ENCODE results near the gene LYAR.
"Not testable (repeated sequence)": the region's sequence is repeated elsewhere in the genome, so short reads cannot be mapped to it uniquely, and the experiment has no call there.

LYAR gene

DNA sequence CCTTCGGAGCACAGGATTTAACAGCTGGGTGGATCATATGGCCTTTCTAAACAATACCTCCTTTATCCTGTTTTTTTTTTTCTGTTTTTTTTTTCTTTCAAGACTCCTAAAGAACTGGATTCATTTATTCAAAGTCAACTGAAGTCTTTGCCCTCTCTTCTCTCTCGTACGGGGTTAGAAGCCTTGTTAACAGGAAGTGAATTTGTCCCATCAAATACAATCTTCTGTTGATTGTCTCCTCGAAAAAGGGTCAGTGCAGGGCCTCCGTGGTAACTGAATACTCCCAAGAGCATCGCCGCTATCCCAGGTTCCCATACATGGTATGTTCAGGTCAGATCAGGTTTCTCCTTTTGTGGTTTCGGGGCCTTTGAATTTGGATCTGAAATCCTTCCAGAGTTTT, 40.1 kb downstream of the LYAR start:
- DNase-seq (ENCODE audit: low read depth) = no peak
- no peak for TF ChIP-seq CTCF (IDR thresholded peaks at IDR 0.05; ENCODE audit: low read length, missing control alignments)
- no peak overlapping the region for H3K4me3 ChIP-seq (replicated peaks; ENCODE audit: low read depth, low read length)

GRCh38 chr4:4249342-4249741, 40.6 kb downstream of the LYAR start:
- not testable (repeated sequence) for H3K4me3 ChIP-seq (replicated peaks; ENCODE audit: low read depth, low read length); DNase-seq (ENCODE audit: low read depth)

DNA sequence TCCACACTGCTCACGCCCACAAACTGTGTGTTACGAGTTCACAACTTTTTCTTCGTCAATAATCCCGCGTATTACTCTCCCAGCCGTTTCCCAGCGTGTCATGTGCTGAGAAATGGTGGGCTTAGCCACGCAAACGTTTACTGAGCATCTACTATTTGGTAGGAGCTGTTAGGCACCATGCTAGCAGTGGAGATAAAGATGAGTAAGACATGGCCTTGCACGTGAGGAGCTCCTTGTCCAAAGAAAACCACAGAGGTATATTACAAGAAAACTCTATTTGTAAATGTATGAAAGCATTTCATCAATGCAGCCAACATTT, 41.1 kb downstream of the LYAR start:
- DNase-seq (ENCODE audit: low read depth) = no peak
- H3K4me3 ChIP-seq (replicated peaks; ENCODE audit: low read depth, low read length) = peak overlapping the region; percentile 93
- no peak for TF ChIP-seq CTCF (IDR thresholded peaks at IDR 0.05; ENCODE audit: low read length, missing control alignments)

GRCh38 chr4:4248029-4248884, 41.7 kb downstream of the LYAR start, which contains the start of gene TMEM128:
Gene TMEM128, minus strand, starts transcription at chr4:4248223. Its CDS starts 21 bp downstream, at chr4:4248202.
- DNase-seq (ENCODE audit: low read depth) = peak; percentile 96
- TF ChIP-seq CTCF (IDR thresholded peaks at IDR 0.05; ENCODE audit: low read length, missing control alignments) = peak; percentile 29
- H3K4me3 ChIP-seq (replicated peaks; ENCODE audit: low read depth, low read length) = peak within 1 kb of the TSS; percentile 93

- DNase-seq (ENCODE audit: low read depth) = no peak
- peak overlapping the region; percentile 93 for H3K4me3 ChIP-seq (replicated peaks; ENCODE audit: low read depth, low read length)
Measured at GRCh38 chr4:4247696-4248028, 42.3 kb downstream of the LYAR start.

DNA sequence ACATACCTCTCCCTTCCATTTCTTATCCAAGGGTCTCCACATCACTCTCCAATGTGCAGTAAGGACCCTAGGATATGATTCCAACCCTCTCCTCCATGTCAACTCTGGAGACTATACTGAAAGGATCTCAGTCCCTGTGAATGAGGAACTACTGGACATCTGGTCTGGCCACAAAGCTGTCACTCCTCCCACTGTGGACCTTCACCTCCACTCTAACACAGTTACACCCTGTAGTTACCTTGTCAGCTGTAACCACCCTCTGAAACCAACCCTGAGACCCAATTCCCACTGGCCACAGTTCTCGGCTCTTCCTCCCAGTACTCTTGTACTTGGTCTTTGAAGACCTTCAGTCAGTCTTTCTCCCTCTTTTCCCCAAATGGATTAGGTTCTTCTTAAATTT, 44.8 kb downstream of the LYAR start:
- TF ChIP-seq CTCF (IDR thresholded peaks at IDR 0.05; ENCODE audit: low read length, missing control alignments) = no peak
- DNase-seq (ENCODE audit: low read depth) = no peak
- H3K4me3 ChIP-seq (replicated peaks; ENCODE audit: low read depth, low read length) = no peak overlapping the region

More at GRCh38 chr4:4247696-4248028, 42.3 kb downstream of the LYAR start:
- TF ChIP-seq CTCF (IDR thresholded peaks at IDR 0.05; ENCODE audit: low read length, missing control alignments) = no peak

- H3K4me3 ChIP-seq (replicated peaks; ENCODE audit: low read depth, low read length); DNase-seq (ENCODE audit: low read depth): not testable (repeated sequence)
Measured at GRCh38 chr4:4239551-4239950, 50.4 kb downstream of the LYAR start.

- H3K4me3 ChIP-seq (replicated peaks; ENCODE audit: low read depth, low read length) = no peak overlapping the region
- DNase-seq (ENCODE audit: low read depth) = no peak
- TF ChIP-seq CTCF (IDR thresholded peaks at IDR 0.05; ENCODE audit: low read length, missing control alignments) = no peak
Measured at GRCh38 chr4:4233610-4234009, 56.3 kb downstream of the LYAR start.
